GM19193 (cell line): ENCODE measurements around the gene SLC37A3.

Source experiments
- POLR2A ChIP-seq: IDR thresholded peaks from 4 replicates; pipeline ENCODE4 v1.6.1; 2011; ENCODE audit not compliant: insufficient read depth, insufficient read length; ENCODE audit errors: extremely low read depth

The SLC37A3 gene

GRCh38 chr7:140330595-140330994, 67.7 kb downstream of the SLC37A3 start:
- no peak for TF ChIP-seq POLR2A

- no peak for TF ChIP-seq POLR2A
Observed at GRCh38 chr7:140330128-140330527, 68.2 kb downstream of the SLC37A3 start.

GRCh38 chr7:140327261-140327661, 71.1 kb downstream of the SLC37A3 start:
- TF ChIP-seq POLR2A: no peak

- no peak for TF ChIP-seq POLR2A
Observed at GRCh38 chr7:140326116-140326928, 72.0 kb downstream of the SLC37A3 start.

GRCh38 chr7:140325600-140325999, 72.7 kb downstream of the SLC37A3 start:
- no peak for TF ChIP-seq POLR2A

- TF ChIP-seq POLR2A: no peak
Observed at GRCh38 chr7:140324714-140325113, 73.6 kb downstream of the SLC37A3 start.

- TF ChIP-seq POLR2A: no peak
Observed at GRCh38 chr7:140322759-140323158, 75.6 kb downstream of the SLC37A3 start.

- no peak for TF ChIP-seq POLR2A
Observed at GRCh38 chr7:140317999-140318398, 80.3 kb downstream of the SLC37A3 start.

- TF ChIP-seq POLR2A: no peak
Observed at GRCh38 chr7:140317597-140317996, 80.7 kb downstream of the SLC37A3 start.

- TF ChIP-seq POLR2A: no peak
Observed at GRCh38 chr7:140316165-140316661, 82.1 kb downstream of the SLC37A3 start.

GRCh38 chr7:140315498-140316164, 82.7 kb downstream of the SLC37A3 start:
- TF ChIP-seq POLR2A: no peak

- TF ChIP-seq POLR2A: no peak
Observed at GRCh38 chr7:140314573-140315480, 83.5 kb downstream of the SLC37A3 start.

GRCh38 chr7:140312141-140312846, 86.0 kb downstream of the SLC37A3 start:
- TF ChIP-seq POLR2A: no peak

- no peak for TF ChIP-seq POLR2A
Observed at GRCh38 chr7:140310337-140311002, 87.9 kb downstream of the SLC37A3 start.
